Neural progenitor cell (in vitro differentiated cells): Measurements from ENCODE around the gene KARS1. TPM values are rescaled to one million over a fixed set of nuclear protein-coding genes. Genes with fewer than 3 reads are reported as not detected.

Experiments
- DNase-seq: peaks from one replicate; pipeline ENCODE4 v3.0.0-alpha.2; 2016; ENCODE audit warnings: low spot score
- H2AFZ ChIP-seq: fragments of 200-600 bp; sonication (generic); replicated peaks from 2 replicates; pipeline ENCODE4 v1.6.1; 2016; ENCODE audit warnings: antibody characterized with exemption
- H3F3A ChIP-seq: fragments of 200-600 bp; sonication (generic); 2 replicates; pipeline ENCODE4 v1.6.1; 2016; ENCODE audit warnings: antibody characterized with exemption, low read depth
- H3K27ac ChIP-seq: fragments of 200-600 bp; sonication (generic); 2 replicates; pipeline ENCODE4 v1.5.1; 2016; ENCODE audit warnings: mild to moderate bottlenecking
- H3K27me3 ChIP-seq: fragments of 200-600 bp; sonication (generic); 2 replicates; pipeline ENCODE4 v1.6.1; 2016; ENCODE audit warnings: mild to moderate bottlenecking, moderate library complexity
- H3K36me3 ChIP-seq: fragments of 200-600 bp; sonication (generic); 2 replicates; pipeline ENCODE4 v1.5.1; 2016
- H3K4me1 ChIP-seq: fragments of 200-600 bp; sonication (generic); 2 replicates; pipeline ENCODE4 v1.6.1; 2016; ENCODE audit warnings: mixed run types
- H3K4me2 ChIP-seq: fragments of 200-600 bp; sonication (generic); 2 replicates; pipeline ENCODE4 v1.6.1; 2016
- H3K4me3 ChIP-seq: fragments of 200-600 bp; sonication (generic); 2 replicates; pipeline ENCODE4 v1.5.1; 2016
- H3K79me2 ChIP-seq: fragments of 200-600 bp; sonication (generic); 2 replicates; pipeline ENCODE4 v1.6.1; 2016; ENCODE audit warnings: low read depth
- H3K9ac ChIP-seq: fragments of 200-600 bp; sonication (generic); 2 replicates; pipeline ENCODE4 v1.6.1; 2016
- H3K9me3 ChIP-seq: fragments of 200-600 bp; sonication (generic); 2 replicates; pipeline ENCODE4 v1.5.1; 2016; ENCODE audit warnings: low read depth
- H4K20me1 ChIP-seq: fragments of 200-600 bp; sonication (generic); 2 replicates; pipeline ENCODE4 v1.6.1; 2016; ENCODE audit warnings: low read depth
- H3K27ac Mint-ChIP-seq: 3 replicates; pipeline ENCODE4 v1.8.0; 2021; ENCODE audit warnings: mixed read lengths
- H3K27me3 Mint-ChIP-seq: 2 replicates; pipeline ENCODE4 v1.8.0; 2022; ENCODE audit warnings: low read depth, mild to moderate bottlenecking, inconsistent platforms, moderate library complexity, mixed read lengths; ENCODE audit not compliant: insufficient read depth
- H3K36me3 Mint-ChIP-seq: 3 replicates; pipeline ENCODE4 v1.8.0; 2021; ENCODE audit warnings: mixed read lengths
- H3K4me1 Mint-ChIP-seq: 3 replicates; pipeline ENCODE4 v1.8.0; 2021; ENCODE audit warnings: mixed read lengths
- H3K4me3 Mint-ChIP-seq: 3 replicates; pipeline ENCODE4 v1.8.0; 2021; ENCODE audit warnings: mild to moderate bottlenecking, moderate library complexity, mixed read lengths
- H3K9me3 Mint-ChIP-seq: 3 replicates; pipeline ENCODE4 v1.8.0; 2020; ENCODE audit warnings: mixed read lengths
- EZH2 ChIP-seq: fragments of 200-600 bp; sonication (generic); IDR thresholded peaks from 2 replicates; pipeline ENCODE4 v1.6.1; 2017; ENCODE audit warnings: antibody characterized with exemption, mild to moderate bottlenecking, moderate library complexity
- EZH2phosphoT487 ChIP-seq: fragments of 200-600 bp; sonication (generic); IDR thresholded peaks from 2 replicates; pipeline ENCODE4 v1.6.1; 2017; ENCODE audit warnings: antibody characterized with exemption
- total RNA-seq: library from RNA; depleted of rRNA; stranded (reverse); fragments of >200 nt; gene quantifications from 2 replicates; pipeline ENCODE4 v1.2.3, GENCODE V29; 2015; ENCODE audit warnings: low replicate concordance
- TF ChIP-seq, protein P1 (sequence below): fragments of 200-600 bp; sonication (generic); IDR thresholded peaks from 2 replicates; pipeline ENCODE4 v1.5.1; 2017; ENCODE audit warnings: antibody characterized with exemption, mild to moderate bottlenecking

KARS1 gene
- total RNA-seq, 1 donor from 2014 or later, result 228 TPM

DNA sequence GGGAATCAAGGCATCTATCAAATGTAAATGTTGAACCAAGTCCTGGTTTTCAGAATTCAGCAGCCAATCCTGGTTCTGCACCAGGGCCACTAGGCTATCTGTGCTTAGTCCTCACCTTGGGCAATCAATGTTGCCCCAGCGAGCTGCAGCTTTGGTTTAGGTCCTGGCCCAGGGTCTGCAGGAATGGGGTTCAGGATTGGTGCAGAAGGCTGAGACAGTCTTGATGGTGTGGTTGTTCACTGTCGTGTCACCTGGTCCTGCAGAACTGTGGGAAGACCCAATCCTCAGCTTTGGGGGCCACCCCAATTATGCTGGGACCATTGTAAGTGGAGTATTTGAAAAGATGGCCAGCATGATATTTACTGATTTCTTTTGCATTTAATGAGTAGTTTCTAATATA is 10.7 kb upstream of the KARS1 start:
- Mint-ChIP-seq H3K36me3 (peaks cover 17% of the 10 kb centered on the region), H3K27ac (no peak overlapping the region), H3K9me3 (no peaks in the 10 kb centered on the region), H3K4me3 (no peak overlapping the region), H3K27me3 (no peaks in the 10 kb centered on the region), H3K4me1 (peaks cover 3% of the 10 kb centered on the region)
- no peaks in the 10 kb centered on the region for H3K9me3 ChIP-seq
- no peaks in the 10 kb centered on the region for H3K27me3 ChIP-seq
- H4K20me1 ChIP-seq, result peaks cover 6% of the 10 kb centered on the region
- H3K4me1 ChIP-seq, result no peaks in the 10 kb centered on the region
- peaks cover 15% of the 10 kb centered on the region for H3K36me3 ChIP-seq
- no peak overlapping the region for H3K4me3 ChIP-seq
- H3K79me2 ChIP-seq, result peaks cover 7% of the 10 kb centered on the region
- DNase-seq, result no peak
- H3F3A ChIP-seq, result no peaks in the 10 kb centered on the region
- H2AFZ ChIP-seq, result no peak overlapping the region
- no peak overlapping the region for H3K4me2 ChIP-seq
- H3K27ac ChIP-seq, result no peak overlapping the region
- H3K9ac ChIP-seq, result no peak overlapping the region
- no peak for TF ChIP-seq EZH2
- TF ChIP-seq, protein P1, sequence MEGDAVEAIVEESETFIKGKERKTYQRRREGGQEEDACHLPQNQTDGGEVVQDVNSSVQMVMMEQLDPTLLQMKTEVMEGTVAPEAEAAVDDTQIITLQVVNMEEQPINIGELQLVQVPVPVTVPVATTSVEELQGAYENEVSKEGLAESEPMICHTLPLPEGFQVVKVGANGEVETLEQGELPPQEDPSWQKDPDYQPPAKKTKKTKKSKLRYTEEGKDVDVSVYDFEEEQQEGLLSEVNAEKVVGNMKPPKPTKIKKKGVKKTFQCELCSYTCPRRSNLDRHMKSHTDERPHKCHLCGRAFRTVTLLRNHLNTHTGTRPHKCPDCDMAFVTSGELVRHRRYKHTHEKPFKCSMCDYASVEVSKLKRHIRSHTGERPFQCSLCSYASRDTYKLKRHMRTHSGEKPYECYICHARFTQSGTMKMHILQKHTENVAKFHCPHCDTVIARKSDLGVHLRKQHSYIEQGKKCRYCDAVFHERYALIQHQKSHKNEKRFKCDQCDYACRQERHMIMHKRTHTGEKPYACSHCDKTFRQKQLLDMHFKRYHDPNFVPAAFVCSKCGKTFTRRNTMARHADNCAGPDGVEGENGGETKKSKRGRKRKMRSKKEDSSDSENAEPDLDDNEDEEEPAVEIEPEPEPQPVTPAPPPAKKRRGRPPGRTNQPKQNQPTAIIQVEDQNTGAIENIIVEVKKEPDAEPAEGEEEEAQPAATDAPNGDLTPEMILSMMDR, result no peak
- TF ChIP-seq EZH2phosphoT487, result no peak

DNA sequence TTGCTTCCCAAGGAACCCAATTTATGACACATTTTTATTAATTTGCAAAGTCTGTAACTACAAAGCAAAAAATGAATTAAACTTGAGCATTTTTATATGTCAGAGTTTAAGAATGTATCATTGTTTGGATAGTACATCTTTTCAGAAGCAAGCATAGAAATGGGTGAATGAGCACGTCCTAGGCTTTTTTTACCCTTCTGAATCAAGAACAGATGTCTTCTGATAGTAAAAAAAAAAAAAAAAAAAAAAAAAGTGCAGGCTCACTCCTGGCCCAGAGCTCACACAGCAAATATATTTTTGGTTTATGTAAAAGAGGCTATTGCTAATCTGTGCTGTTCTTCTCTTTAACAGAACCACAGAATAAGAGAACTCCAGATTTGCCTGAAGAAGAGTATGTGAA is 6.5 kb upstream of the KARS1 start:
- Histone ChIP-seq H4K20me1 (peaks cover 35% of the 10 kb centered on the region), H3K79me2 (peaks cover 50% of the 10 kb centered on the region), H3K9me3 (no peaks in the 10 kb centered on the region), H3K36me3 (peaks cover 15% of the 10 kb centered on the region), H3K9ac (no peak overlapping the region), H2AFZ (no peak overlapping the region), H3K27me3 (no peaks in the 10 kb centered on the region), H3K4me2 (no peak overlapping the region), H3K4me1 (peaks cover 12% of the 10 kb centered on the region), H3K4me3 (no peak overlapping the region), H3F3A (peaks cover under 1% of the 10 kb centered on the region), H3K27ac (no peak overlapping the region)
- Mint-ChIP-seq H3K4me3 (no peak overlapping the region), H3K4me1 (peaks cover 20% of the 10 kb centered on the region), H3K27ac (no peak overlapping the region), H3K36me3 (peaks cover 33% of the 10 kb centered on the region), H3K9me3 (no peaks in the 10 kb centered on the region), H3K27me3 (peaks cover under 1% of the 10 kb centered on the region)
- TF ChIP-seq EZH2 (no peak), EZH2phosphoT487 (no peak)
- TF ChIP-seq, protein P1, result no peak
- DNase-seq, result no peak

DNA sequence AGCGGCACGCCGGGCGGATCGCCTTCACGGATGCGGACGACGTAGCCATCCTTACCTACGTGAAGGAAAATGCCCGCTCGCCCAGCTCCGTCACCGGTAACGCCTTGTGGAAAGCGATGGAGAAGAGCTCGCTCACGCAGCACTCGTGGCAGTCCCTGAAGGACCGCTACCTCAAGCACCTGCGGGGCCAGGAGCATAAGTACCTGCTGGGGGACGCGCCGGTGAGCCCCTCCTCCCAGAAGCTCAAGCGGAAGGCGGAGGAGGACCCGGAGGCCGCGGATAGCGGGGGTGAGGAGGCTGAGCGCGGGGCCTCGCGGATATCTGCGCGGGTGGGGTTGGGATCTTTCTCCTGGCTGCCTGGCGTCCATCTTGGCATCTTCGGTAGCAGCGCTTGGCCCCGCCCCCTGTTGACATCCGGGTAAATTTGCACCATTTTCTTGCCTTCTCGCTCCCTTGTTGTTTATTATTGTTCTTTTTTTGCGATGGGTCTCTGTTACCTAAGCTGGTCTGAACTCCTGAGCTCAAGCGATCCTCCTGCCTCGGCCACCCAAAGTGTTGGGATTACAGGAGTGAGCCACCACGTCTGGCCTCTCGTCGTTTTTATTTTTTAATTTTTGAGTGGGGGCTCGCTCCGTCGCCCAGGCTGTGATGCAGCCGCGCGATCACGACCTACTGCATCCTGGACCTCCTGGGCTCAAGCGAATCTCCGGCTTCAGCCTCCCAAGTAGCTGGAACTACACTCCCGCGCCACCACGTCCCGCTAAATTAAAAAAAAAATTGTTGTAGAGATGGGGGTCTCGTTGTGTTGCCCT is 1.0 kb upstream of the KARS1 start:
- Mint-ChIP-seq H3K4me1 (peaks cover 36% of the 10 kb centered on the region), H3K9me3 (no peaks in the 10 kb centered on the region), H3K27me3 (peaks cover 5% of the 10 kb centered on the region), H3K4me3 (peak overlapping the region; percentile 96), H3K36me3 (peaks cover 23% of the 10 kb centered on the region), H3K27ac (peak overlapping the region; percentile 92)
- peaks cover 32% of the 10 kb centered on the region for H4K20me1 ChIP-seq
- peak; percentile 88 for DNase-seq
- TF ChIP-seq EZH2phosphoT487 (no peak), EZH2 (no peak)
- TF ChIP-seq, protein P1, result no peak
- no peaks in the 10 kb centered on the region for H3K36me3 ChIP-seq
- H2AFZ ChIP-seq, result peak overlapping the region; percentile 99
- H3K79me2 ChIP-seq, result peaks cover 95% of the 10 kb centered on the region
- H3K9me3 ChIP-seq, result no peaks in the 10 kb centered on the region
- H3K4me2 ChIP-seq, result peak overlapping the region; percentile 96
- peak overlapping the region; percentile 95 for H3K4me3 ChIP-seq
- peak overlapping the region; percentile 87 for H3K9ac ChIP-seq
- H3K27ac ChIP-seq, result peak overlapping the region; percentile 87
- no peaks in the 10 kb centered on the region for H3K27me3 ChIP-seq
- peaks cover 15% of the 10 kb centered on the region for H3K4me1 ChIP-seq
- peaks cover 13% of the 10 kb centered on the region for H3F3A ChIP-seq
